HFF-Myc (cell line): ENCODE measurements around the gene SLC2A4RG.

Experiments
- DNase-seq: peaks from one replicate; pipeline ENCODE4 v3.0.0-alpha.2; 2011; ENCODE audit warnings: low read depth; ENCODE audit errors: extremely low read depth
- H3K4me3 ChIP-seq: replicated peaks from 2 replicates; pipeline ENCODE4 v1.5.1; 2011; ENCODE audit warnings: low read depth, mild to moderate bottlenecking, control low read depth, low read length
- CTCF ChIP-seq: IDR thresholded peaks from 2 replicates; pipeline ENCODE4 v1.5.1; 2012; ENCODE audit warnings: mild to moderate bottlenecking, low read depth, low read length, control low read depth; ENCODE audit errors: missing control alignments

Gene SLC2A4RG

GRCh38 chr20:63748934-63749270 lies 9.3 kb downstream of the SLC2A4RG start:
- no peak for DNase-seq
- no peak overlapping the region for H3K4me3 ChIP-seq
- no peak for TF ChIP-seq CTCF

- no peak for DNase-seq
- TF ChIP-seq CTCF = no peak
Measured at GRCh38 chr20:63749597-63750508, 10.3 kb downstream of the SLC2A4RG start.

GRCh38 chr20:63750807-63751470 lies 11.4 kb downstream of the SLC2A4RG start:
- TF ChIP-seq CTCF = no peak
- DNase-seq = no peak
- H3K4me3 ChIP-seq = no peak overlapping the region

More at GRCh38 chr20:63749597-63750508, 10.3 kb downstream of the SLC2A4RG start:
- no peak overlapping the region for H3K4me3 ChIP-seq

- TF ChIP-seq CTCF = no peak
- H3K4me3 ChIP-seq = no peak overlapping the region
- no peak for DNase-seq
Measured at GRCh38 chr20:63751471-63752271, 12.1 kb downstream of the SLC2A4RG start.

- H3K4me3 ChIP-seq = no peak overlapping the region
- no peak for TF ChIP-seq CTCF
- no peak for DNase-seq
Measured at GRCh38 chr20:63752411-63753101, 13.0 kb downstream of the SLC2A4RG start.

GRCh38 chr20:63753381-63753780 lies 13.8 kb downstream of the SLC2A4RG start:
- TF ChIP-seq CTCF = no peak

More at GRCh38 chr20:63753381-63753780, 13.8 kb downstream of the SLC2A4RG start:
- H3K4me3 ChIP-seq = no peak overlapping the region
- no peak for DNase-seq
